GM19452 (cell line): ENCODE measurements around the gene MAN1A1.
A peak's percentile ranks its signal among the peaks of the same experiment; 100 is the strongest.
"Not testable (repeated sequence)": the region's sequence is repeated elsewhere in the genome, so short reads cannot be mapped to it uniquely, and the experiment has no call there.

Source experiments
- ATAC-seq: cut with Tn5 transposase; IDR thresholded peaks from one replicate; pipeline ENCODE4 v1.9.1; 2021; ENCODE audit not compliant: unreplicated experiment

MAN1A1 gene

GRCh38 chr6:119174085-119174445 lies 175.5 kb downstream of the MAN1A1 start:
- ATAC-seq: no peak

DNA sequence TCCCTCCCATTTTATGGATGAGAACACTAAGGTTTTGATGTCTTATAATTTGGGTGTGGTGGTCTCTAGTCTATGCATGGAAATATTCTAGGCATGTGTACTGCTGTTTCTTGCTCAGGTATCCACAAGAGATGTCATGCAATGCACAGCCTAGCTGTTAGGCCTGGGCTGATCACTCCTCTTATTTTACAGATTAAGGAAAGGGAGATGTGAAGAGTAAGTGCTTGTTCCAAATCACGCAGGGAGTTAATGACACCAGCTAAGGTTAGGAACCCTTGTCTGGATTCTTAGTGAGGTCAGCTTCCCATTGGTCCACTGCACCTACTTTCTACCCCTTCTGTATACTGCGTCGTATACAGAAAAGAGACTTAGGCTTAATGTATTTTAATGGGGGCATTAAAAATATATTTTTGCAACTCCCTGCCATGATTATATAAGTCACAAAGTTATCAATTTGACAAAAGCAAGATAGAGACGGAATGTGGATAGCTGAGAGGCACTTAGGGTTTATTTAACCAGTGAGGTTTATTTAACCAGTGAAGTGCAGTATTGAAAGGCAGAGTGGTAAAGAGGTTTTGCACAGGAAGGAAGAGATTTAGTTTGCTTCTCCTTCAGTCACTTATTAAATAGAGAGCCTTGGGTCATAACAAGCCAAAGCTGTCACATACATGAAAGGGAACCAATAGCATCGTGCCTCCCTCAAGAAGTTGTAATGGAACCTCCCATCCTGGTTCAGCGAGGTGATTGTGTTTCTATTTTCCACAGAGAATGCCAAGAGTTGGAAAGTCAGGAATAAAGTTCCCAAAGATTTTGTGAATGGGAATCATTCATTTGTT lies 176.1 kb downstream of the MAN1A1 start:
- ATAC-seq: no peak

- ATAC-seq: no peak
Observed at GRCh38 chr6:119172824-119173223, 176.7 kb downstream of the MAN1A1 start.

DNA sequence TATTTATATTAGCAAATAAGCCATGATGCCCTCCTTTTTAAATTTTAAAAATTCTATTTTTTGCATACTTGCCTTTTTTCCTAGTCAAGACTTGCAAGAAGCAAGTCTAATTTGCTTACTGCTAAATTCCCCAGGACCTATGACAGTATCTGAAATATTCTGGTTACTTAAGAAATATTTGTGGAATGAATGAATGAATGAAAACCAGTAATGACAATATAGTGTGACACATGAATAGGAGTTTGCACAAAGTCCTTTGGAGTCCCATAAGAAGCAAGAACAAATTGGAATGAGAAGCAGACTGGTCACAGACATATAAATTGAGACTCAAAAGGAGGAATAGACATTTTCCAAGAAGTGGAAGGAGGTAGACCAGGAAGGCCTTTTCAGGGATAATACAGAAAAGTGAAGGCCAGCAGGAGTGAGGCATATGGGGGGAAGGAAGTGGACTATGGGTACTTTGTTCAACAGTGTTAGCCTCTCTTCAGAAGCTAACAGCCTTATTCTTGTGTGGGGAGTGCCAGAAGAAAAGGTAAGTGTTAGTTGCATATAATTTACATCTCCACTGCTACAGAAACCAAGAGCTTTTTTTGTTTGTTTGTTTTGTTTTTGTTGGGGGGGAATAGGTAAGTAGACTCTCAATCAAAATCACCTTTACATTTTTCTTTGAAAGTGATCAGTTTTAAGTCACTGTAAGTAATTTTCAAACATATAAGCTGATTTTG lies 177.5 kb downstream of the MAN1A1 start:
- ATAC-seq: no peak

DNA sequence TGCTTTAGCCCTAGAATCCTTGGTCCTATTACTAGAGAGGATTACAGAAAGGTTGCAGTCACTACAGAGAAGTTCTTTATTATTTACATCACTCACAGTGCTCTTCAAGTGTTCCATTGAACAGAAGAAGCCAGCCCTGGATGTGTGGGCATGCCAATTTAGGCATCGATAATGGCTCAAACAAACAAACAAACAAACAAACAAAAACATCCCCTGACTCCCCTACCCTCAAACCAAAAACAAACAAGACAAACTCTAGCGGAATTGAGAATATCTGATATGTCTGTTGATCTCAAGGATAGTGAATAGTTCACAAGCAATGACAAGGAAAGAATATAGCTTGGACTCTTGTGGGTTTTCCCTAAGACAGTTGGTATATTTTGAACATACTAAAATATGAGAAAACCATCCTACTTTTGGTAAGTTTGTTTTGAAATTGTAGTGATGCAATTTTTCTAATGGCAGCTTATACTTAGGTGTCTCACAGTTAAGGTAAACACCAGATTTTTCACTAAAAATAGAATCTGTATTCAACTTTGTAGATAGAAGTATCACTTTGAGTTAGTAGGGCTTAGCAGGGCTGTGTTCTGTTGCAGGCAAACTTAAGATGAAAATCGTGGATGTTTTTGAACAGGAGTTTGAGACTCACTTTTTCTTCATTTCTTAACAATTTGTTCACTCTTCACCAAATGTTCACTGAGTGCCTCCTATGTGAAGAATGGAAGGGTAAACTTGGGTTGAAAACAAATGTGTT lies 178.3 kb downstream of the MAN1A1 start:
- ATAC-seq: no peak

GRCh38 chr6:119170447-119171087 lies 179.0 kb downstream of the MAN1A1 start:
- no peak for ATAC-seq

- no peak for ATAC-seq
Observed at GRCh38 chr6:119170103-119170446, 179.5 kb downstream of the MAN1A1 start.

GRCh38 chr6:119169355-119169754 lies 180.2 kb downstream of the MAN1A1 start:
- not testable (repeated sequence) for ATAC-seq

GRCh38 chr6:119166024-119166784 lies 183.4 kb downstream of the MAN1A1 start:
- no peak for ATAC-seq

DNA sequence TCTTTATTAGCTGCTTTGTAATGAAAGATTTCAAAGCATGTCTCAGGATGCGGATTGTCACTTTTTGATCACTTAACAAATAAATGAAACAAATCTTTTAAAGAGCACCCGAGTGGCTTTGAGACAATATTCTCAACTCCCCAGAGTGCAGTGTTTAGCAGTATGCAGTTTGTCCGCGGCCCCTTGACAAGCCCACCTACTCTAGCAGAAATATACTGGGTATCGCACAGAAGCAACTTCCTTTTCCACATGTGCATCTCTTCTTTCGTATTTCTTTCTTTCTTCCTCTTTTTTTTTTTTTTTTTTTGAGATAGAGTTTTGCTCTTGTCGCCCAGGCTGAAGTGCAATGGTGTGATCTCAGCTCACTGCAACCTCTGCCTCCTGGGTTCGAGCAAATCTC lies 186.6 kb downstream of the MAN1A1 start:
- no peak for ATAC-seq

DNA sequence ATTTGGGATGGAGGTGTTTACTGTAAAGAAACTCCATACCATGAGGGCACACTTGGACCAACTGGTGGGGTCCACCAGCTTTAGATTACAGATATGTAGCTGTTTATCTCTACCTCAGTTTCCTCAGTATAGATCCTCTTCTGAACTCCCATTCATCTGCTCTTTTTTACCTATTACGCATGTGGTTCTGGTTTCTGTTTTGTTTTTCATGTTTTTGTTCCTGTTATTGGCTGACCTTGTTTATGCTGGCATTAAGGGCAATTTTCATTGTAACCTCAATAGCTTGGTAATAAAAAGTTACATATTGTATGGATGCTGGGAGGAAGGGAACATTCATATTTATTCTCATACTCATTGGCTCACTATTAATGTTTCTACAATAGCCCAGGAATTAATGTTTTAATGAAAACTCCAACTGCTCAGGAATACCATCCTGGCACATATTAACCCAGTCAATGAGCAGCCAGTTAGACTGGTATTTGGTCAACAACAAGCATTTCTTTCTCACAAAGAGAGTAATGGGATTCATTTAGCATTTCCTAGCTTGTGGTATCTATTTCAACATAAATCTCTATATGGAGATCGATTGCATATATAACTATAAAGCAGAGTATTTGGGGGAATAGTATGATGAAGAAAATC lies 187.3 kb downstream of the MAN1A1 start:
- peak; percentile 69 for ATAC-seq

GRCh38 chr6:119161438-119161837 lies 188.1 kb downstream of the MAN1A1 start:
- ATAC-seq: no peak

DNA sequence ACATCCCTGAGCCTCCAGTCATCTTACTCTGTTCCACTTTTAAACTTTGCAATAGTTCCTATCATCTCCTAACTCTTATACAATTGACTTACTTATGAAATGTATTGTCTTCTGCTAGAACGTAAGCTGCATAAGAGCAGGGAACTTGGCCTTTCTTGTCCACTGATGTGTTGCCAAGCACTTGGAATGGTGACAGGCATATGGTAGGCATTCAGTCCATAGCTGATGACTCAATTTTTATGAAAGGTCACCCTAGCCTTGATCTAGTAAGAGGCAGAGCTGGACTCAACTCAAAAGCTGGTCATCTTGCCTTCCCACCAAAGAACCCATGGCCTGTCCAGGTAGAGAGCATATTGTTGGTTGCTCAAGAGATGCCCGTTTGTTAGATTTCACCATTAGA lies 188.7 kb downstream of the MAN1A1 start:
- no peak for ATAC-seq

DNA sequence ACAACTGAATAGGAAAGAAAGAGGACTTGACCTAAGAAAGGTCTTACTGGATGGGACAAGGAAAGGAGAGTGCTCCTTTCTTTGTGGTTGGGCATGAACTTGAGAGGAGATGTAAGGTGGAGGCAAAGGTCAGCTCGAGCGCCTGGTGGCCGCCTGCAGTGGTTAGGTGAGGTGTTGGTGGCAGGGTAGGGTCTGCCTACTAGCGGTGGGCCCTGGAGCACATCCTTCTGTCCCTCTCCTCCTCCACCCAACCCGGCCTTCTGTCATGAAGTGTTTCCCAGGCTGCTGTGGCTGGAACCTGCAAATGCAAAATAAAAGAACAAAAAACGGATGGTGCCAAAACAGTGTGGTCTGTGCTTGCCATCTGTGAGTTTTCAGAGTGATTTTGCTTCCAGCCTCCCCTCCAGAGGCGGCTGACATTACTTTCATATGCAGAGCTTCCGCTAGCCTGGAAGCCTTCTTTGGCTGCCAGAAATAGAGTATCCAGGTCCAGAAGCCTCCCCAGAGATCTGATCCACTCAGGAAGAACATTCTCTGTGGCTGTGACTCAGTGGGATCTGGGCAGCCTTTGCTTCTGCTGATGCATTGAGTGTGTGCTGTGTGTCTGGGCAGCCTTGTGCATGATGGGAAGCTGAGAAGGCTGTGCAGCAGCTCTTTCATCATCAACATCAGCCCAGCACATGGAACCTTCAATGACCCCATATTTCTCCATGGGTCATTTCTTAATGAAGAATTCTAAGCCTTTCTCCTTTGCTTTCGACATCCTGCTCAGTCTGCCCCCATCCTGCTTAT lies 191.3 kb downstream of the MAN1A1 start:
- ATAC-seq: no peak

DNA sequence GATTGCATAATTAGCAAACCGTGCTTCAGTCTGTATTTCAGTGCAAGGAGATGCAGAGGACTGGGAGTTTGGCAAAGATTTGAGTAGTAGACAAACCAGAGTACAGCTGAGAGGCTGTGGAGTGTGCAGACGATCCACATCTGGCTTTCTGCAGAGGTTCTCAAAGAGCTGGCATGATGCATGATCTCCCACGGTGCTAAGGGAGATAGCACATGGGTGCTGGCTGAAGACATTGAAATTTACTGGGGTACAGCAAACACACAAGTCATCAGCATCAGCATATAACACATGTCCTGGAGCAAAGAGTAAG lies 192.1 kb downstream of the MAN1A1 start:
- no peak for ATAC-seq

- ATAC-seq: no peak
Observed at GRCh38 chr6:119156757-119157505, 192.6 kb downstream of the MAN1A1 start.

DNA sequence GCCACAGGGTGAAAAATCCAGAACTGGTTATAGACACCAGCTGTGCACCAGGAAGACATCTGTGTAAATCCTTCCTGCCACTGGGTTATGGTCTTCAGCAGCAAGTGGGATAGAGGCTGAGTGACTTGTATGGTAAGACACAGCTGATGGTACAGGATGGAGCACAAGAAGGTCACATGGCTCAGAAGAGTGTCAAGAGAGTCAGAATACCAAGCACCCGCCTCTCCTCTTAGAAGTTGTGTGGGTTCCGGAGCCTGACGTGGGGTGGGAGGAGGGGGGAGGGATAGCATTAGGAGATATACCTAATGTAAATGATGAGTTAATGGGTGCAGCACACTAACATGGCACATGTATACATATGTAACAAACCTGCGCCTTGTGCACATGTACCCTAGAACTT lies 193.5 kb downstream of the MAN1A1 start:
- not testable (repeated sequence) for ATAC-seq

- ATAC-seq: no peak
Observed at GRCh38 chr6:119152187-119152586, 197.4 kb downstream of the MAN1A1 start.
